ENCODE results near the gene TMBIM1.

DNA sequence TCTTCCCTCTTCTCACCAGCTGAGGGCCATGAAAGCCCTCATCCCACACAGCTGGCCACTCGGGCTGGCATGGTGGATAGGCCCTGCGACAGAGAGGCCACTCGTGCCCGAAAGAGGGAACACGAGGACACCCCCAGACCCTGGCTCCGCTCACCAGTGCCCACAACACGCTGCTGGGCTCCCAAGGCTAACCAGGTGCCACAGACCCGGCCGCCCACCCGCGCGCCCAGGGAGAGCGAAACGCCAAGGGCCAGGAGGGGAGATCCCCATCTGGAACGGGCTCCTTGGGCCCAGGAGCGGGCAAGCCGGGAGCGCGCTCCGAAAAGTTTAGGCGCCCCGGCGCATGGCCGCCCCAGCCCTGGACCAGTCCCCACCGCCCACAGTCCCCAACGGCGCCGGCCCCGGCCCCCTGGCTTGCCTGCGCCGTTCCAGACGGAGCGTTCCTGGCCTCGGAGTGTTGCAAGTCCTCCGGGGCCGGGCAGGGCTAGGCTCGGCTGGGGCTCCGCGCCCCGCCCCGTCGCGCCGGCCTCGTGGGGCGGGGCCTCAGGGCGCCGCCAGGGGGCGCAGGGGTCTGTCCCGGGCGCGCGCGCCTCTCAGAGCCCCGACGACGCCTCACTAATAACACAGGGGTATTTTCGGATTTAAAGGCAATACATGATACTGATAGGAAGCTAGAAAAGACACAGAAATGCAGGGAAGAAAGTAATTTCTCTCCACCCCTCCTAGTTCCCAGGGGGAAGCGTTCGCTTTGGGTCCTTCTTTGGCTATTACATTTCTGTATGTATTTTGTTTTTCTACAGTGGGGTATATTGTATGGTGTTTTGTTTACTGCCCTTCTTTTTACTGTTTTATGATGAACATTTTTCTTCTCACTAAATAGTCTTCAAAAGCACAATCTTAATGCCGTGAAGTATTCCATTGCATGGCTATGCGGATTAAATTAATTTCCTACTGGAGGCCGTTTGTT is at the start of gene TMBIM1:
- TF ChIP-seq ZNF175 (tag by site-specific recombination; IDR thresholded peaks at IDR 0.05) (no peak), ZNF510 (tag by site-specific recombination; IDR thresholded peaks at IDR 0.05; ENCODE audit: insufficient replicate concordance) (no peak), ZNF146 (tag by site-specific recombination; IDR thresholded peaks at IDR 0.05) (no peak)
- TF ChIP-seq, protein P1, sequence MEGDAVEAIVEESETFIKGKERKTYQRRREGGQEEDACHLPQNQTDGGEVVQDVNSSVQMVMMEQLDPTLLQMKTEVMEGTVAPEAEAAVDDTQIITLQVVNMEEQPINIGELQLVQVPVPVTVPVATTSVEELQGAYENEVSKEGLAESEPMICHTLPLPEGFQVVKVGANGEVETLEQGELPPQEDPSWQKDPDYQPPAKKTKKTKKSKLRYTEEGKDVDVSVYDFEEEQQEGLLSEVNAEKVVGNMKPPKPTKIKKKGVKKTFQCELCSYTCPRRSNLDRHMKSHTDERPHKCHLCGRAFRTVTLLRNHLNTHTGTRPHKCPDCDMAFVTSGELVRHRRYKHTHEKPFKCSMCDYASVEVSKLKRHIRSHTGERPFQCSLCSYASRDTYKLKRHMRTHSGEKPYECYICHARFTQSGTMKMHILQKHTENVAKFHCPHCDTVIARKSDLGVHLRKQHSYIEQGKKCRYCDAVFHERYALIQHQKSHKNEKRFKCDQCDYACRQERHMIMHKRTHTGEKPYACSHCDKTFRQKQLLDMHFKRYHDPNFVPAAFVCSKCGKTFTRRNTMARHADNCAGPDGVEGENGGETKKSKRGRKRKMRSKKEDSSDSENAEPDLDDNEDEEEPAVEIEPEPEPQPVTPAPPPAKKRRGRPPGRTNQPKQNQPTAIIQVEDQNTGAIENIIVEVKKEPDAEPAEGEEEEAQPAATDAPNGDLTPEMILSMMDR (tag by site-specific recombination; IDR thresholded peaks at IDR 0.05), result peak; percentile 6; the same call in 1 of the 2 replicates
